GM23248 (cell line): ENCODE data around the gene CC2D1B. TPM values are rescaled to one million over a fixed set of nuclear protein-coding genes. Genes with fewer than 3 reads are reported as not detected.

Source experiments
- DNase-seq: peaks from one replicate; pipeline ENCODE4 v3.0.0-alpha.2; 2015
- H2AFZ ChIP-seq: fragments of 200-600 bp; sonication (generic); 2 replicates; pipeline ENCODE4 v1.6.1; 2016; ENCODE audit warnings: antibody characterized with exemption
- H3F3A ChIP-seq: fragments of 200-600 bp; sonication (generic); 2 replicates; pipeline ENCODE4 v1.6.1; 2016; ENCODE audit warnings: mild to moderate bottlenecking, antibody characterized with exemption, mixed run types; ENCODE audit not compliant: insufficient read depth
- H3K27ac ChIP-seq: fragments of 200-600 bp; sonication (generic); 2 replicates; pipeline ENCODE4 v1.5.1; 2016; ENCODE audit warnings: mild to moderate bottlenecking
- H3K27me3 ChIP-seq: fragments of 200-600 bp; sonication (generic); replicated peaks from 2 replicates; pipeline ENCODE4 v1.6.1; 2016; ENCODE audit warnings: mild to moderate bottlenecking; ENCODE audit not compliant: insufficient read depth
- H3K36me3 ChIP-seq: fragments of 200-600 bp; sonication (generic); 2 replicates; pipeline ENCODE4 v1.6.1; 2016; ENCODE audit warnings: low read depth, mild to moderate bottlenecking
- H3K4me1 ChIP-seq: fragments of 200-600 bp; sonication (generic); 2 replicates; pipeline ENCODE4 v1.6.1; 2016; ENCODE audit warnings: mild to moderate bottlenecking; ENCODE audit not compliant: insufficient read depth
- H3K4me2 ChIP-seq: fragments of 200-600 bp; sonication (generic); one replicate; pipeline ENCODE4 v1.6.1; 2016; ENCODE audit warnings: mild to moderate bottlenecking; ENCODE audit not compliant: unreplicated experiment
- H3K4me3 ChIP-seq: fragments of 200-600 bp; sonication (generic); 2 replicates; pipeline ENCODE4 v1.5.1; 2016; ENCODE audit warnings: mild to moderate bottlenecking
- H3K79me2 ChIP-seq: fragments of 200-600 bp; sonication (generic); 2 replicates; pipeline ENCODE4 v1.6.1; 2016; ENCODE audit warnings: mild to moderate bottlenecking; ENCODE audit not compliant: insufficient read depth
- H3K9ac ChIP-seq: fragments of 200-600 bp; sonication (generic); 2 replicates; pipeline ENCODE4 v1.6.1; 2016; ENCODE audit warnings: mild to moderate bottlenecking
- H3K9me2 ChIP-seq: fragments of 200-600 bp; sonication (generic); 2 replicates; pipeline ENCODE4 v1.6.1; 2016; ENCODE audit warnings: mixed run types, mild to moderate bottlenecking, moderate library complexity; ENCODE audit not compliant: insufficient read depth
- H3K9me3 ChIP-seq: fragments of 200-600 bp; sonication (generic); one replicate; pipeline ENCODE4 v1.6.1; 2017; ENCODE audit warnings: low read depth
- H4K20me1 ChIP-seq: fragments of 200-600 bp; sonication (generic); 2 replicates; pipeline ENCODE4 v1.6.0; 2016; ENCODE audit not compliant: insufficient read depth
- EZH2 ChIP-seq: fragments of 200-600 bp; sonication (generic); IDR thresholded peaks from 2 replicates; pipeline ENCODE4 v1.6.1; 2018; ENCODE audit warnings: antibody characterized with exemption, mild to moderate bottlenecking; ENCODE audit not compliant: insufficient read depth, poor library complexity, severe bottlenecking
- EZH2phosphoT487 ChIP-seq: fragments of 200-600 bp; sonication (generic); IDR thresholded peaks from 2 replicates; pipeline ENCODE4 v1.6.1; 2018; ENCODE audit warnings: antibody characterized with exemption, moderate library complexity, mild to moderate bottlenecking, low read depth; ENCODE audit not compliant: insufficient read depth
- WGBS, 2 experiments: methylation state at CpG; one replicate each; pipeline ENCODE4 v1.1.6; 2015 to 2017; ENCODE audit warnings: low lambda C conversion rate in 2 of 2, low coverage in 1 of 2; ENCODE audit errors: missing lambda C conversion rate in 2 of 2; 5-methylcytosine and 5-hydroxymethylcytosine counted together
- in situ Hi-C: fragments of 300-500 bp; cut with MboI; formaldehyde crosslinking; loops from 2 replicates; pipeline ENCODE4 v1.15.0; 2020
- polyA plus RNA-seq: library from polyadenylated mRNA; unstranded; fragments of >200 nt; fragmentation: Nextera tagmentation; extraction: Ambion mirVana; gene quantifications from 2 replicates; pipeline ENCODE4 v1.2.1, GENCODE V29; 2016
- total RNA-seq: library from RNA; depleted of rRNA; stranded (reverse); fragments of >200 nt; shearing (Covaris generic); gene quantifications from 2 replicates; pipeline ENCODE4 v1.2.3, GENCODE V29; 2014

Gene CC2D1B
- total and polyA plus RNA-seq, 2 experiments from 2014 or later, result 12.6 to 37.2 TPM

GRCh38 chr1:52352690-52353089 is 13.3 kb downstream of the CC2D1B start:
- no peak overlapping the region for H3K9ac ChIP-seq
- H3K4me1 ChIP-seq, result no peaks in the 10 kb centered on the region
- in situ Hi-C loops, result no loop called here
- no peaks in the 10 kb centered on the region for H3K9me2 ChIP-seq
- TF ChIP-seq EZH2phosphoT487 (no peak), EZH2 (no peak)
- no peak overlapping the region for H2AFZ ChIP-seq
- no peaks in the 10 kb centered on the region for H4K20me1 ChIP-seq
- no peaks in the 10 kb centered on the region for H3K79me2 ChIP-seq
- peaks cover 37% of the 10 kb centered on the region for H3K36me3 ChIP-seq
- no peaks in the 10 kb centered on the region for H3K27me3 ChIP-seq
- peaks cover 19% of the 10 kb centered on the region for H3F3A ChIP-seq
- H3K9me3 ChIP-seq, result no peaks in the 10 kb centered on the region
- no peak overlapping the region for H3K4me2 ChIP-seq
- 83 to 86% methylated on average over 7 of the region's 7 CpGs for WGBS, 2 experiments
- H3K4me3 ChIP-seq, result no peak overlapping the region
- no peak for DNase-seq
- no peak overlapping the region for H3K27ac ChIP-seq

GRCh38 chr1:52348704-52349300 is 17.2 kb downstream of the CC2D1B start:
- H3K79me2 ChIP-seq, result no peaks in the 10 kb centered on the region
- H3K9me3 ChIP-seq, result no peaks in the 10 kb centered on the region
- H3K4me3 ChIP-seq, result no peak overlapping the region
- H3K4me2 ChIP-seq, result no peak overlapping the region
- H3K9ac ChIP-seq, result no peak overlapping the region
- 54 to 64% methylated on average over 8 of the region's 8 CpGs for WGBS, 2 experiments
- peaks cover 19% of the 10 kb centered on the region for H3F3A ChIP-seq
- peaks cover 18% of the 10 kb centered on the region; the same call in 1 of the 2 replicates for H3K36me3 ChIP-seq
- peak; percentile 48 for DNase-seq
- no peaks in the 10 kb centered on the region for H4K20me1 ChIP-seq
- no peaks in the 10 kb centered on the region for H3K27me3 ChIP-seq
- in situ Hi-C loops, result no loop called here
- no peaks in the 10 kb centered on the region for H3K4me1 ChIP-seq
- TF ChIP-seq EZH2phosphoT487, result no peak
- no peak for TF ChIP-seq EZH2
- no peak overlapping the region for H2AFZ ChIP-seq
- no peaks in the 10 kb centered on the region for H3K9me2 ChIP-seq
- H3K27ac ChIP-seq, result no peak overlapping the region

GRCh38 chr1:52346653-52347052 is 19.4 kb downstream of the CC2D1B start:
- TF ChIP-seq EZH2phosphoT487 (no peak), EZH2 (no peak)
- no peaks in the 10 kb centered on the region for H3K4me1 ChIP-seq
- DNase-seq, result no peak
- H3F3A ChIP-seq, result peaks cover 13% of the 10 kb centered on the region
- no peak overlapping the region for H3K27ac ChIP-seq
- no peak overlapping the region for H3K4me2 ChIP-seq
- no peaks in the 10 kb centered on the region for H3K27me3 ChIP-seq
- H2AFZ ChIP-seq, result no peak overlapping the region
- in situ Hi-C loops, result no loop called here
- H3K4me3 ChIP-seq, result no peak overlapping the region
- 74 to 77% methylated on average over 4 of the region's 4 CpGs for WGBS, 2 experiments
- no peaks in the 10 kb centered on the region for H3K9me2 ChIP-seq
- no peaks in the 10 kb centered on the region for H3K79me2 ChIP-seq
- H3K9me3 ChIP-seq, result no peaks in the 10 kb centered on the region
- no peak overlapping the region for H3K9ac ChIP-seq
- peaks cover 4% of the 10 kb centered on the region; the same call in 1 of the 2 replicates for H3K36me3 ChIP-seq
- H4K20me1 ChIP-seq, result no peaks in the 10 kb centered on the region

- Histone ChIP-seq H3K9ac (no peak overlapping the region), H3K4me3 (no peak overlapping the region), H3K36me3 (0 out of 2 replicates have a peak, but pooled peaks cover under 1% of the 10 kb centered on the region), H3K27ac (no peak overlapping the region), H3K4me2 (no peak overlapping the region), H4K20me1 (no peaks in the 10 kb centered on the region), H3K27me3 (no peaks in the 10 kb centered on the region), H2AFZ (no peak overlapping the region), H3F3A (peaks cover 9% of the 10 kb centered on the region; the same call in 1 of the 2 replicates), H3K79me2 (no peaks in the 10 kb centered on the region), H3K9me3 (no peaks in the 10 kb centered on the region), H3K9me2 (no peaks in the 10 kb centered on the region), H3K4me1 (no peaks in the 10 kb centered on the region)
- TF ChIP-seq EZH2phosphoT487 (no peak), EZH2 (no peak)
- no peak for DNase-seq
- in situ Hi-C loops, result no loop called here
- 75 to 82% methylated on average over 2 of the region's 2 CpGs for WGBS, 2 experiments
These were observed 20.8 kb downstream of the CC2D1B start for GRCh38 chr1:52345252-52345651.
